IMR-90 (cell line): ENCODE data around the gene ADCY9.
"Not testable (repeated sequence)": the region's sequence is repeated elsewhere in the genome, so short reads cannot be mapped to it uniquely, and the experiment has no call there.

ENCODE experiments used
- BHLHE40 ChIP-seq: fragments of 150-350 bp; IDR thresholded peaks from 2 replicates; pipeline ENCODE4 v1.6.1; 2016; ENCODE audit warnings: mild to moderate bottlenecking, low read depth, low read length
- CHD1 ChIP-seq: IDR thresholded peaks from 2 replicates; pipeline ENCODE4 v1.6.1; 2012; ENCODE audit warnings: low read depth, low read length, improper control_type of control experiment
- CTCF ChIP-seq: conservative IDR thresholded peaks from 2 replicates; pipeline ENCODE4 v1.5.1; 2012; ENCODE audit warnings: mild to moderate bottlenecking, low read depth, low read length, improper control_type of control experiment
- ELK1 ChIP-seq: fragments of 150-350 bp; IDR thresholded peaks from 2 replicates; pipeline ENCODE4 v1.6.1; 2016; ENCODE audit warnings: low read depth, mild to moderate bottlenecking, low read length, moderate library complexity, borderline replicate concordance
- FOS ChIP-seq: fragments of 150-350 bp; IDR thresholded peaks from 2 replicates; pipeline ENCODE4 v1.6.1; 2016; ENCODE audit warnings: low read depth, low read length
- MAFK ChIP-seq: IDR thresholded peaks from 2 replicates; pipeline ENCODE4 v1.6.1; 2012; ENCODE audit warnings: low read depth, low read length, improper control_type of control experiment
- MAZ ChIP-seq: IDR thresholded peaks from 2 replicates; pipeline ENCODE4 v1.6.1; 2012; ENCODE audit warnings: low read depth, mild to moderate bottlenecking, low read length, improper control_type of control experiment, moderate library complexity, borderline replicate concordance
- MXI1 ChIP-seq: IDR thresholded peaks from 2 replicates; pipeline ENCODE4 v1.6.1; 2012; ENCODE audit warnings: low read depth, mild to moderate bottlenecking, low read length, moderate library complexity, borderline replicate concordance
- POLR2A ChIP-seq: IDR thresholded peaks from 2 replicates; pipeline ENCODE4 v1.6.1; 2012; ENCODE audit warnings: mild to moderate bottlenecking, low read depth, low read length
- RAD21 ChIP-seq: IDR thresholded peaks from 2 replicates; pipeline ENCODE4 v1.6.1; 2012; ENCODE audit warnings: low read length, improper control_type of control experiment
- RCOR1 ChIP-seq: IDR thresholded peaks from 2 replicates; pipeline ENCODE4 v1.6.1; 2012; ENCODE audit warnings: mild to moderate bottlenecking, low read length, improper control_type of control experiment; ENCODE audit not compliant: insufficient replicate concordance
- RFX5 ChIP-seq: IDR thresholded peaks from 2 replicates; pipeline ENCODE4 v1.8.0; 2012; ENCODE audit warnings: low read depth, mild to moderate bottlenecking, low read length, moderate library complexity
- SMC3 ChIP-seq: fragments of 150-350 bp; IDR thresholded peaks from 2 replicates; pipeline ENCODE4 v1.6.1; 2016; ENCODE audit warnings: low read depth, mild to moderate bottlenecking, antibody characterized with exemption, low read length, moderate library complexity
- USF2 ChIP-seq: fragments of 150-350 bp; IDR thresholded peaks from 2 replicates; pipeline ENCODE4 v1.6.1; 2017; ENCODE audit warnings: mild to moderate bottlenecking, antibody characterized with exemption, low read length, low read depth

GRCh38 chr16:3959926-3960590 lies 156.2 kb downstream of the ADCY9 start:
- not testable (repeated sequence) for TF ChIP-seq POLR2A, CTCF, USF2, MXI1, MAFK, SMC3, RFX5, RCOR1, ELK1, BHLHE40, MAZ, FOS, CHD1, RAD21
